ENCODE measurements around the gene TWF1. TPM values are rescaled to one million over a fixed set of nuclear protein-coding genes. Genes with fewer than 3 reads are reported as not detected.

Gene TWF1
- total and polyA plus RNA-seq, 2 experiments from 2014 or later = 31.3 to 52.1 TPM

GRCh38 chr12:43758247-43758727 is 47.8 kb downstream of the TWF1 start:
- Histone ChIP-seq H3K79me2 (replicated peaks; ENCODE audit: insufficient read depth) (peaks cover 35% of the 10 kb centered on the region), H2AFZ (peak overlapping the region; percentile 2; the same call in 1 of the 2 replicates), H3K27me3 (ENCODE audit: insufficient read depth) (no peaks in the 10 kb centered on the region), H3K27ac (ENCODE audit: low read depth) (no peak overlapping the region), H3K4me2 (peak overlapping the region; percentile 84), H4K20me1 (replicated peaks; ENCODE audit: insufficient read depth) (no peaks in the 10 kb centered on the region), H3F3A (replicated peaks; ENCODE audit: low read depth) (no peaks in the 10 kb centered on the region), H3K36me3 (ENCODE audit: insufficient read depth) (no peaks in the 10 kb centered on the region; the same call in 1 of the 2 replicates), H3K4me1 (ENCODE audit: insufficient read depth) (peaks cover 32% of the 10 kb centered on the region), H3K4me3 (peak overlapping the region; percentile 74), H3K9me2 (ENCODE audit: insufficient read depth) (no peaks in the 10 kb centered on the region)
- TF ChIP-seq ZNF114 (CRISPR knock-in tag; IDR thresholded peaks at IDR 0.05) = no peak
- TF ChIP-seq ZNF462 (CRISPR knock-in tag; IDR thresholded peaks at IDR 0.05) = no peak
- TF ChIP-seq JUNB (IDR thresholded peaks at IDR 0.05; ENCODE audit: unreplicated experiment) = no peak
- TF ChIP-seq STAT1 (IDR thresholded peaks at IDR 0.05; ENCODE audit: unreplicated experiment) = no peak
- no peak for TF ChIP-seq EZH2phosphoT487 (IDR thresholded peaks at IDR 0.05; ENCODE audit: unreplicated experiment)
- TF ChIP-seq ETS1 (IDR thresholded peaks at IDR 0.05) = no peak
- no peak for TF ChIP-seq NANOG (IDR thresholded peaks at IDR 0.05; ENCODE audit: borderline replicate concordance)
- TF ChIP-seq POLR2AphosphoS5 (IDR thresholded peaks at IDR 0.05; ENCODE audit: low read depth) = no peak
- Mint-ChIP-seq H3K27ac (peak overlapping the region; percentile 86; the same call in 1 of the 2 replicates), H3K27me3 (ENCODE audit: insufficient read depth, low read depth, poor library complexity) (peaks cover 9% of the 10 kb centered on the region), H3K4me3 (peak overlapping the region; percentile 91), H3K9me3 (no peaks in the 10 kb centered on the region; the same call in 2 of the 3 replicates), H3K4me1 (peaks cover 34% of the 10 kb centered on the region), H3K36me3 (ENCODE audit: low read depth) (peaks cover 16% of the 10 kb centered on the region)
- ATAC-seq (peak; percentile 30), DNase-seq (ENCODE audit: low spot score) (peak; percentile 36)
